Rectal smooth muscle tissue (tissue), 1 donor: Measurements from ENCODE around the gene SEC31A.
A peak's percentile ranks its signal among the peaks of the same experiment; 100 is the strongest.
"Not testable (repeated sequence)": the region's sequence is repeated elsewhere in the genome, so short reads cannot be mapped to it uniquely, and the experiment has no call there.

Source experiments
- H3K27ac ChIP-seq: one replicate; pipeline ENCODE4 v1.7.0; 2013; ENCODE audit warnings: low read depth, low read length, inconsistent platforms
- H3K27me3 ChIP-seq: one replicate; pipeline ENCODE4 v1.7.0; 2013; ENCODE audit warnings: low read length; ENCODE audit not compliant: control insufficient read depth, insufficient read depth
- H3K36me3 ChIP-seq: one replicate; pipeline ENCODE4 v1.7.0; 2013; ENCODE audit warnings: low read length; ENCODE audit not compliant: control insufficient read depth, insufficient read depth
- H3K4me1 ChIP-seq: one replicate; pipeline ENCODE4 v1.7.0; 2013; ENCODE audit warnings: low read length; ENCODE audit not compliant: control insufficient read depth, insufficient read depth
- H3K4me3 ChIP-seq: one replicate; pipeline ENCODE4 v1.7.0; 2013; ENCODE audit warnings: low read length
- H3K9ac ChIP-seq: one replicate; pipeline ENCODE4 v1.7.0; 2013; ENCODE audit warnings: low read length

The SEC31A gene

DNA sequence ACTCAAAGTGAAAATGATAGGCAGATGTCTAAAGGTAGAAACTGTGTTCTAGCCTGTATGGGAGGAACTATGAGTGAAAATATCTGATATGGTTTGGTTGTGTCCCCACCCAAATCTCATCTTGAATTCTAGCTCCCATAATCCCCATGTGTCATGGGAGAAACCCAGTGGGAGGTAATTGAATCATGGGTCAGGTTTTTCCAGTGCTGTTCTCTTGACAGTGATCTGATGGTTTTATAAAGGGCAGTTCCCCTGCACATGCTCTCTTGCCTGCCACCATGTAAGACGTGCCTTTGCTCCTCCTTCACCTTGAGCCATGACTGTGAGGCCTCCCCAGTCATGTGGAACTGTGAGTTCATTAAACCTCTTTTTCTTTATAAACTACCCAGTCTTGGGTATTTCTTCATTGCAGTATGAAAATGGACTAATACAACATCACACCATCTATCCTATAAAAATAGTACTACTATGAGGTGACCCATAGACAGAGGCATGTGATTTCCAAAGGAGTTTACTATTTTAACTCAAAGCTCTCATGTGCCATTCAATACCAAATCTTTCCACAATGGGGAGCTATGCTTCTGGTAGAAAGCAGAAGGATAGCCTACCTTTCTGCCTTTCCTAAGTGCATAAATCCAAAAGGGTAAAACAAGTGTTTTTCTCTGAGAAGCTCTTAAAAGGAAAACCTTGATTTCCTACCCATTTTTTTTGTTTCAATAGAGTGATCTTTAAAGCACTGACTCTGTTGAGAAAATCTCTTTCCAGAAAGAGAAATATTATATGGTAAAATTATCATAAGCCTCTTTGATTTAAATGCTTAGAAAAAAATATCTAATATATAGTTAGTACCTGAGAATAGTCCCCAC lies 38.8 kb downstream of the SEC31A start:
- peaks cover 30% of the 10 kb centered on the region for H3K36me3 ChIP-seq

GRCh38 chr4:82851318-82851717 lies 39.6 kb downstream of the SEC31A start:
- H3K36me3 ChIP-seq = peaks cover 31% of the 10 kb centered on the region
- no peaks in the 10 kb centered on the region for H3K4me1 ChIP-seq
- H3K9ac ChIP-seq = no peak overlapping the region
- no peak overlapping the region for H3K4me3 ChIP-seq
- no peak overlapping the region for H3K27ac ChIP-seq
- H3K27me3 ChIP-seq = no peaks in the 10 kb centered on the region

More for the DNA sequence above, 38.8 kb downstream of the SEC31A start:
- no peak overlapping the region for H3K4me3 ChIP-seq
- H3K9ac ChIP-seq = no peak overlapping the region
- no peak overlapping the region for H3K27ac ChIP-seq
- no peaks in the 10 kb centered on the region for H3K4me1 ChIP-seq
- no peaks in the 10 kb centered on the region for H3K27me3 ChIP-seq

DNA sequence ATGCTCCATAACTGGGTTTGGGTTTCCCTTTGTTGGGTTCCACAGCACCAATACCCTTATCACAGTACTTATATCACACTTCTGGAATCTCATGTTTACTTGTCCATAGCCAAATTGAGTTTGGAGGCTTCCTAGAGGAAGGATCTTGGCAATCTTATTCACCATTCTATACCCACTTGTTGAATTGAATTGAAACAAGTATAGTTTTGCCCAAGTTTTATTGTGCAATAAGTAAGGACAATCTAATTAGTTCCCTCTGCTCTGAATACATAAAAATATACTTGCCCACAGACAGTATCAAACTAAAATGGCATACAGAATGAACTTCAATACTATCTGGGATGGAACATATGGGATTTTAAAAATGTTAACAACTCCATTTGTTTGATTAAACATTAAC lies 40.3 kb downstream of the SEC31A start:
- H3K27me3 ChIP-seq = no peaks in the 10 kb centered on the region
- no peak overlapping the region for H3K27ac ChIP-seq
- no peak overlapping the region for H3K9ac ChIP-seq
- H3K36me3 ChIP-seq = peaks cover 31% of the 10 kb centered on the region
- H3K4me3 ChIP-seq = no peak overlapping the region
- H3K4me1 ChIP-seq = no peaks in the 10 kb centered on the region

GRCh38 chr4:82848706-82849105 lies 42.2 kb downstream of the SEC31A start:
- no peak overlapping the region for H3K4me3 ChIP-seq
- H3K27me3 ChIP-seq = no peaks in the 10 kb centered on the region
- H3K36me3 ChIP-seq = peaks cover 30% of the 10 kb centered on the region
- H3K27ac ChIP-seq = no peak overlapping the region
- no peaks in the 10 kb centered on the region for H3K4me1 ChIP-seq
- no peak overlapping the region for H3K9ac ChIP-seq

GRCh38 chr4:82842593-82842992 lies 48.4 kb downstream of the SEC31A start:
- peaks cover 30% of the 10 kb centered on the region for H3K36me3 ChIP-seq
- H3K4me3 ChIP-seq = no peak overlapping the region
- no peak overlapping the region for H3K9ac ChIP-seq
- H3K27ac ChIP-seq = no peak overlapping the region
- H3K27me3 ChIP-seq = no peaks in the 10 kb centered on the region
- H3K4me1 ChIP-seq = no peaks in the 10 kb centered on the region

GRCh38 chr4:82839624-82840023 lies 51.3 kb downstream of the SEC31A start:
- H3K36me3 ChIP-seq = peaks cover 22% of the 10 kb centered on the region

DNA sequence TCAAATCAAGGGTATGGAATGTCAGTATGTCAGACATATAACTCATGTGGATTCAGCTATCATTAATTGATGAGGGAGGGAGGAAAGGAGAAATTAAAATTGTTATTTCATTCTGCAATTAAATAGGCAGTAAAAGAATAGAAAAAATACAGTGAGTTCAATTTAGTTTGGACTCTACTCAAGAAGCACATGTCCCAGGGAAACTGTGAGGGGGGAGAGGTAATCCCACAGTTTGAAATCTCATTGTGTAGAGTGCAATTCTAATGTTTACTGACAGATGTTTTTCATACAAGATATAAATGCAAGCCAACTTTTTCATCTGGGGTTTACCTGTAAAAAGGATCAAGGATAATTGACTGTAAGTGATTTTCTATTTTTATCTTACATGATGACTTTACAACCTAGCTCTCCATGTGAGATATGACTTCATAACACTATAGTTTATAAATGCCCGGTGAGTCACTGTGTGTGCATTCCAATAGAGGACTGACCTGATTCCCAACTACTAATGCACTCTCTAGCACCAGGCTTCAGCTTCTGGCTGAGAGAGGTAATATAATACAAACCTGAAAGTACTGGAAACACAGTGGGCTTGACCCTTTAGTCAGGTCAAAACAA lies 57.1 kb downstream of the SEC31A start:
- Histone ChIP-seq H3K36me3 (peaks cover 9% of the 10 kb centered on the region), H3K4me1 (peaks cover 7% of the 10 kb centered on the region), H3K4me3 (no peak overlapping the region), H3K9ac (no peak overlapping the region), H3K27ac (peak overlapping the region; percentile 44), H3K27me3 (no peaks in the 10 kb centered on the region)

More at GRCh38 chr4:82839624-82840023, 51.3 kb downstream of the SEC31A start:
- Histone ChIP-seq H3K27ac (no peak overlapping the region), H3K9ac (no peak overlapping the region), H3K4me1 (no peaks in the 10 kb centered on the region), H3K27me3 (no peaks in the 10 kb centered on the region), H3K4me3 (no peak overlapping the region)

DNA sequence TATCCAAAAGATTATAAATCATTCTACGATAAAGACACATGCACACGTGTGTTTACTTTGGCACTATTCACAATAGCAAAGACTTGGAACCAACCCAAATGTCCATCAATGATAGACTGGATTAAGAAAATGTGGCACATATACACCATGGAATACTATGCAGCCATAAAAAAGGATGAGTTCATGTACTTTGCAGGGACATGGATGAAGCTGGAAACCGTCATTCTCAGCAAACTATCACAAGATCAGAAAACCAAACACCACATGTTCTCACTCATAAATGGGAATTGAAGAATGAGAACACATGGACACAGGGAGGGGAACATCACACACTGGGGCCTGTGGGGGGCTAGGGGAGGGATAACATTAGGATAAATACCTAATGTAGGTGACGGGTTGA lies 57.9 kb downstream of the SEC31A start:
- not testable (repeated sequence) for H3K9ac ChIP-seq, H3K36me3 ChIP-seq, H3K4me1 ChIP-seq, H3K27ac ChIP-seq, H3K27me3 ChIP-seq, H3K4me3 ChIP-seq

DNA sequence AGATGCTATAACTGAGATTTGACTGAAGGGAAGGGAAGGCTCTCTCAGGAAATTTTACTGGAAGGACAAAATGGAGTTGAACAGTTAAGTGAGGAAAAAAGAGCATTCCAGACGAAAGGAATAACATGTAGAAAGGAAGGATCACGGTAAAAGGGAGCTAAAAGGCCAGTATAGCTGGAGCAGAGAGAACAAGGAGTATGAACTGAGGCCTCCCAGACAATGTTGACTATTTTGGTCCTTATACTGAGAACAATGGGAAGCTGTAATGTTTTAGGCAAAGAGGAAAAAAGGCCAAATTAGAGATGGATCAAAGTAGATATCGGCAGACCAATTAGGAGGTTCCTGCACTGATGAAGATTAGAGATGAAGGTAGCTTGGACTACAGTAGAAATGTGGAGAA lies 65.5 kb downstream of the SEC31A start:
- Histone ChIP-seq H3K27ac (no peak overlapping the region), H3K4me1 (no peaks in the 10 kb centered on the region), H3K9ac (no peak overlapping the region), H3K27me3 (no peaks in the 10 kb centered on the region), H3K36me3 (peaks cover 41% of the 10 kb centered on the region), H3K4me3 (no peak overlapping the region)

- Histone ChIP-seq H3K4me1 (no peaks in the 10 kb centered on the region), H3K27me3 (no peaks in the 10 kb centered on the region), H3K9ac (no peak overlapping the region), H3K36me3 (peaks cover 41% of the 10 kb centered on the region), H3K4me3 (no peak overlapping the region), H3K27ac (no peak overlapping the region)
Observed at GRCh38 chr4:82823062-82823461, 67.9 kb downstream of the SEC31A start.

GRCh38 chr4:82820689-82821088 lies 70.3 kb downstream of the SEC31A start:
- Histone ChIP-seq H3K27me3 (no peaks in the 10 kb centered on the region), H3K9ac (no peak overlapping the region), H3K36me3 (peaks cover 32% of the 10 kb centered on the region), H3K4me3 (no peak overlapping the region), H3K27ac (no peak overlapping the region), H3K4me1 (no peaks in the 10 kb centered on the region)

DNA sequence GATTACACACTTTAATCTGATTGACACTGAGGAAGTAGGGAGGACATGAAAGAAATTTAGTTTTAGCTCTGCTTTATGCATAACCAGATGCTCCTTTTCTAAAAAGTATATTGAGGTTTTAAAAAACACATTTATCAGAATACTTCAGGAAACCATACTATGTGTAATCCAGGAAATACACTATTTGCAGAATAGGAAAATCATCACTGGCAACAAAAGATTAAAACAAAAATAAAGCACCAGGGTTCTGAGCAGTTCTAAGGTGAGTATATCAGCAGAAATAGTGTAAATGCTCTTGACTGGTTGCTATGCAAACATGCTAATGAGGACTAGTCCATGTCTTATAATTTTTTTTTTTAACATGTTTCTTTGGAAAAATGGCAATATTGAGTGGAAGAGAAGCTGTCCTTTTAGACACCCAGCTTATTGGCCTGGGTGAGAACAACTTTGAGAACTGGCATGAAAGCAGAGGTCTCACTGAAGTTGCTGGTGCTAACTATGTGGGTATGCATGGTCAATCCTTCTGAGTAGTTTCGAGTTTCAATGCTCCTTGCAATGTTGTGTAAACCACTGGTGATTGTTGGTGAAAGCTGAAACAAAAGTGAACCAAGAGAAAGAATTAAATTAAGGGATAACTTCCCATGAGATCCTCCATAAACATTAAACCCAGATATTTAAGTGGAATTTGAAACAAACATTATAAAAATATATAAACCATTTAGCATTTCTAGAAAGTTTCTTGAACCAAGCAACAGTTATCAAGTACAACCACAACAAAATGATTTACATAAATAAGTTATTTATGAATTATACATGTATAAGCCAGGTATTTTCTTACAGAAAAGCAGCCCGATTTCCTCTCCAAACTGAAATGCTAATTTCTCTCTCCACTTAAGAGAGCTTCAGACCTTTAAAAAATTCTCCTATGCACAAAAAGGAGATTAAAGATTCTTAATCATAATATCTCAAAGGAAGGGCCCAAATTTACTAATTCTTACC lies 72.0 kb downstream of the SEC31A start:
- peaks cover 22% of the 10 kb centered on the region for H3K36me3 ChIP-seq
- H3K4me1 ChIP-seq = no peaks in the 10 kb centered on the region
- no peak overlapping the region for H3K9ac ChIP-seq
- no peak overlapping the region for H3K4me3 ChIP-seq
- no peak overlapping the region for H3K27ac ChIP-seq
- no peaks in the 10 kb centered on the region for H3K27me3 ChIP-seq
